Measurements from ENCODE around the gene ZNF311. TPM values are rescaled to one million over a fixed set of nuclear protein-coding genes. Genes with fewer than 3 reads are reported as not detected.

Gene ZNF311
- total and polyA plus RNA-seq, 9 of the 15 experiments (the other 6 are each of a cell fraction or from before 2014, with no cell fraction given): 5.1 to 10.0 (median 7.5) TPM

- TF ChIP-seq ZBTB26 (CRISPR knock-in tag; IDR thresholded peaks at IDR 0.05): 0 out of 2 replicates have a peak, but pooled peaks have one; percentile 46
- TF ChIP-seq RNF2 (IDR thresholded peaks at IDR 0.05): no peak
- TF ChIP-seq SIN3A (IDR thresholded peaks at IDR 0.05; ENCODE audit: borderline replicate concordance in 2 of 2, control insufficient read depth in 1 of 2, low read depth in 2 of 2, low read length in 2 of 2): 0 out of 4 replicates have a peak, but pooled peaks of 1 of the 2 experiments have one; percentile 9
- TF ChIP-seq MTA1 (IDR thresholded peaks at IDR 0.05; ENCODE audit: borderline replicate concordance): no peak
- peak; percentile 41 for TF ChIP-seq ARID2 (IDR thresholded peaks at IDR 0.05)
- no peak for TF ChIP-seq ARID3A (IDR thresholded peaks at IDR 0.05; ENCODE audit: borderline replicate concordance, low read depth, low read length)
- TF ChIP-seq ZNF592 (IDR thresholded peaks at IDR 0.05): 0 out of 2 replicates have a peak, but pooled peaks have one; percentile 13
- TF ChIP-seq SRSF7 (optimal IDR thresholded peaks at IDR 0.05; ENCODE audit: low read depth, low read length): no peak
- TF ChIP-seq LARP7 (IDR thresholded peaks at IDR 0.05): peak; percentile 56; the same call in 1 of the 2 replicates
- TF ChIP-seq ZNF318 (IDR thresholded peaks at IDR 0.05; ENCODE audit: borderline replicate concordance in 1 of 2, low read depth in 1 of 2): no peak
These were observed 24.8 kb downstream of the ZNF311 start (continued) for GRCh38 chr6:28980137-28980851.
